ENCODE measurements around the gene KLHL35.

- TF ChIP-seq POLR2A (IDR thresholded peaks at IDR 0.05) (no peak), CTCF (IDR thresholded peaks at IDR 0.05) (no peak)
Measured at GRCh38 chr11:75462117-75462653, 29.2 kb upstream of the KLHL35 start.
